Parathyroid adenoma (tissue), 2 donors: ENCODE results near the gene RNASEH2B.

Source experiments
- H2AFZ ChIP-seq: fragments of 300-600 bp; sonication (generic); one replicate; pipeline ENCODE4 v1.7.0; 2017; ENCODE audit warnings: antibody characterized with exemption, mild to moderate bottlenecking
- H3K27ac ChIP-seq: fragments of 300-600 bp; sonication (generic); one replicate; pipeline ENCODE4 v1.7.0; 2017
- H3K27me3 ChIP-seq: fragments of 300-600 bp; sonication (generic); one replicate; pipeline ENCODE4 v1.7.0; 2017; ENCODE audit warnings: low read length; ENCODE audit not compliant: control insufficient read depth, insufficient read depth
- H3K36me3 ChIP-seq: fragments of 300-600 bp; sonication (generic); one replicate; pipeline ENCODE4 v1.7.0; 2017; ENCODE audit warnings: low read length; ENCODE audit not compliant: control insufficient read depth, insufficient read depth
- H3K4me1 ChIP-seq: fragments of 300-600 bp; sonication (generic); one replicate; pipeline ENCODE4 v1.7.0; 2017; ENCODE audit warnings: control low read depth
- H3K4me2 ChIP-seq: fragments of 300-600 bp; sonication (generic); one replicate; pipeline ENCODE4 v1.7.0; 2017; ENCODE audit warnings: low read length
- H3K4me3 ChIP-seq: fragments of 300-600 bp; sonication (generic); one replicate; pipeline ENCODE4 v1.7.0; 2017; ENCODE audit warnings: low read depth, low read length
- H3K79me2 ChIP-seq: fragments of 300-600 bp; sonication (generic); one replicate; pipeline ENCODE4 v1.7.0; 2017; ENCODE audit warnings: control low read depth
- H3K9ac ChIP-seq: fragments of 300-600 bp; sonication (generic); one replicate; pipeline ENCODE4 v1.7.0; 2017; ENCODE audit warnings: mild to moderate bottlenecking
- H3K9me3 ChIP-seq: fragments of 300-600 bp; sonication (generic); one replicate; pipeline ENCODE4 v1.7.0; 2017; ENCODE audit warnings: low read length; ENCODE audit not compliant: control insufficient read depth
- CTCF ChIP-seq: fragments of 300-600 bp; sonication (generic); IDR thresholded peaks from one replicate; pipeline ENCODE4 v1.7.0; 2017; ENCODE audit warnings: antibody characterized with exemption, mild to moderate bottlenecking
- donor health status: primary hyperparathyroidism.

RNASEH2B gene

GRCh38 chr13:50901701-50902100 is 7.9 kb upstream of the RNASEH2B start:
- no peak for TF ChIP-seq CTCF

DNA sequence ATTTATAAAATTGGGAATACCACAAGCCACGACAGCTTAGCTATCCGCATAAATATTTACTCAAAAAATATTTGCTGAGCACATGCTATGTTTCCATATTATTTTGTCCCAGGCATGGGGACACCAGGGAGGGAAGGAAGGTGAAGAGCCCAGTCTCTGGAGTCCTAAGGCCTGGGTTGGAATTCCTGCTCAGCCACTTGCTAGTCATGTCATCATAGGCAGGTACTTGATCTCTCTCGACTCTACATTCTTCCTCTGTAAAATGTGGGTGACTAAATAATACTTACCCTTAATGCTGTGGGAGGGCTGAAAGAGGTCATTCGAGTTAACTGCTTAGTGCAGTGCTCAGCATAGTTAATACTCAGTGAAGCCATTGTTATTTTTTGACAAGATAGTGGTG is 4.3 kb upstream of the RNASEH2B start:
- Histone ChIP-seq H3K9me3 (no peaks in the 10 kb centered on the region), H3K27me3 (no peaks in the 10 kb centered on the region), H3K4me3 (no peak overlapping the region), H2AFZ (no peak overlapping the region), H3K36me3 (no peaks in the 10 kb centered on the region), H3K27ac (no peak overlapping the region), H3K4me2 (no peak overlapping the region), H3K9ac (no peak overlapping the region), H3K79me2 (no peaks in the 10 kb centered on the region), H3K4me1 (no peaks in the 10 kb centered on the region)
- no peak for TF ChIP-seq CTCF

More at GRCh38 chr13:50901701-50902100, 7.9 kb upstream of the RNASEH2B start:
- H2AFZ ChIP-seq = no peak overlapping the region
- H3K79me2 ChIP-seq = no peaks in the 10 kb centered on the region
- H3K4me1 ChIP-seq = no peaks in the 10 kb centered on the region
- H3K27me3 ChIP-seq = no peaks in the 10 kb centered on the region
- H3K36me3 ChIP-seq = no peaks in the 10 kb centered on the region
- no peak overlapping the region for H3K4me2 ChIP-seq
- H3K27ac ChIP-seq = no peak overlapping the region
- H3K9ac ChIP-seq = no peak overlapping the region
- H3K4me3 ChIP-seq = no peak overlapping the region
- H3K9me3 ChIP-seq = no peaks in the 10 kb centered on the region

GRCh38 chr13:50907781-50908180 is 1.8 kb upstream of the RNASEH2B start:
- H3K27me3 ChIP-seq = no peaks in the 10 kb centered on the region
- H3K27ac ChIP-seq = no peak overlapping the region
- H3K4me2 ChIP-seq = no peak overlapping the region
- no peak overlapping the region for H2AFZ ChIP-seq
- peaks cover 5% of the 10 kb centered on the region for H3K4me1 ChIP-seq
- H3K9me3 ChIP-seq = no peaks in the 10 kb centered on the region
- TF ChIP-seq CTCF = no peak
- H3K4me3 ChIP-seq = no peak overlapping the region
- H3K36me3 ChIP-seq = no peaks in the 10 kb centered on the region
- no peaks in the 10 kb centered on the region for H3K79me2 ChIP-seq
- no peak overlapping the region for H3K9ac ChIP-seq

DNA sequence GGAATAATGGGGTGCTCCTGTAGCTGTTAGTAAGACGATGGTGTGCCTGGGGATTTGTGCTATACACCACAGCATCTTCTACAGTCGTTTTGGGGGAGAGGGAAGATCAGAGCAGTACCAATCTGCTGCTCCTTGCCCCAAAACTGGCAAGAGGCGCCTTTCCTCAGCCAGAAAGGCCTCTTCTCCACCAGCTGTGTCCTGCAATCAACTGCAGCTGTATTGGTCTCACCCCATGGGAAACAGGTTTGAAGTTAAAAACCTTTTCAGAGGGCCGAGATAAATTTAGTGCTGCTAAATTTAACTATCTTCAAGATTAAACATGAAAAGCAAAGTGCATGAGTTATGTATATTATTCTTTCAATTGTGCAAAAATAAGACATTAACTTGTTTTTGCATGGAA is 1.2 kb upstream of the RNASEH2B start:
- Histone ChIP-seq H2AFZ (no peak overlapping the region), H3K4me3 (no peak overlapping the region), H3K36me3 (no peaks in the 10 kb centered on the region), H3K27ac (no peak overlapping the region), H3K27me3 (no peaks in the 10 kb centered on the region), H3K79me2 (no peaks in the 10 kb centered on the region), H3K4me2 (no peak overlapping the region), H3K9ac (no peak overlapping the region), H3K9me3 (no peaks in the 10 kb centered on the region), H3K4me1 (peaks cover 5% of the 10 kb centered on the region)
- no peak for TF ChIP-seq CTCF

GRCh38 chr13:50910485-50910805 is 854 bp downstream of the RNASEH2B start:
- Histone ChIP-seq H3K4me1 (peaks cover 5% of the 10 kb centered on the region), H3K9me3 (no peaks in the 10 kb centered on the region), H3K4me2 (peak overlapping the region; percentile 87), H3K9ac (peak overlapping the region; percentile 67), H3K4me3 (peak overlapping the region; percentile 80), H3K27me3 (no peaks in the 10 kb centered on the region), H3K27ac (peak overlapping the region; percentile 82), H3K79me2 (peaks cover 1% of the 10 kb centered on the region), H3K36me3 (no peaks in the 10 kb centered on the region), H2AFZ (peak overlapping the region; percentile 93)
- no peak for TF ChIP-seq CTCF
